RWPE1 (cell line): Measurements from ENCODE around the gene KRT74.
A peak's percentile ranks its signal among the peaks of the same experiment; 100 is the strongest.

Source experiments
- CTCF ChIA-PET: fragments of 350-600 bp; sonication (Branson Sonifier 250); formaldehyde crosslinking; extraction: SDS; loops from one replicate; lab custom pipeline; 2021; lab: Yijun Ruan, JAX
- POLR2A ChIA-PET: fragments of 400-600 bp; formaldehyde crosslinking; extraction: SDS; loops from one replicate; lab custom pipeline; 2020; ENCODE audit warnings: antibody characterized with exemption; ENCODE audit not compliant: low non-redundant PET; lab: Yijun Ruan, JAX
- DNase-seq: peaks from one replicate; pipeline ENCODE4 v3.0.0; 2012; ENCODE audit warnings: low spot score
- H3K27ac ChIP-seq: fragments of 450-650 bp; 2 replicates; pipeline ENCODE4 v1.5.1; 2017
- CTCF ChIP-seq: fragments of 450-650 bp; conservative IDR thresholded peaks from 2 replicates; pipeline ENCODE4 v1.5.1; 2017; ENCODE audit warnings: low read depth, mild to moderate bottlenecking

The KRT74 gene

GRCh38 chr12:52518574-52519386 lies 54.9 kb downstream of the KRT74 start:
- CTCF ChIA-PET: interaction anchor here (0.6 to 5.3 kb wide), 3 partner anchors 274 to 462 kb away, joined by 4 to 38 read pairs (median 7); no protein-coding TSS in a partner anchor
- no peak for DNase-seq
- peak overlapping the region; percentile 100 for H3K27ac ChIP-seq
- POLR2A ChIA-PET: no interaction called here
- no peak for TF ChIP-seq CTCF

- CTCF ChIA-PET: interaction anchor here (5.3 kb wide), 1 partner anchor 362 kb away, joined by 38 read pairs; no protein-coding TSS in a partner anchor
- peak overlapping the region; percentile 100 for H3K27ac ChIP-seq
- POLR2A ChIA-PET: no interaction called here
- no peak for TF ChIP-seq CTCF
- DNase-seq: no peak
Observed at GRCh38 chr12:52517888-52518287, 55.8 kb downstream of the KRT74 start.

- peak overlapping the region; percentile 100 for H3K27ac ChIP-seq
- ChIA-PET POLR2A (interaction anchor here (0.7 kb wide), 1 partner anchor 341 kb away, joined by 3 read pairs; no protein-coding TSS in a partner anchor), CTCF (interaction anchor here (0.6 kb wide), 1 partner anchor 126 kb away, joined by 3 read pairs; no protein-coding TSS in a partner anchor)
- TF ChIP-seq CTCF: no peak
- DNase-seq: no peak
Observed at GRCh38 chr12:52517005-52517835, 56.4 kb downstream of the KRT74 start.

GRCh38 chr12:52515927-52516831 lies 57.5 kb downstream of the KRT74 start:
- no peak for DNase-seq
- CTCF ChIA-PET: interaction anchor here (0.5 to 3.0 kb wide), 2 partner anchors 355 to 363 kb away, joined by 3 to 18 read pairs; no protein-coding TSS in a partner anchor
- POLR2A ChIA-PET: interaction anchor here (0.7 kb wide), 2 partner anchors 144 to 340 kb away, joined by 3 read pairs; no protein-coding TSS in a partner anchor
- H3K27ac ChIP-seq: peak overlapping the region; percentile 100
- no peak for TF ChIP-seq CTCF
